Neuronal stem cell (in vitro differentiated cells): ENCODE data around the gene SNCB.
"Not testable (repeated sequence)": the region's sequence is repeated elsewhere in the genome, so short reads cannot be mapped to it uniquely, and the experiment has no call there.

Experiments
- DNase-seq: peaks from one replicate; pipeline ENCODE4 v3.0.0-alpha.2; 2013; ENCODE audit warnings: low spot score
- H2AFZ ChIP-seq: one replicate; pipeline ENCODE4 v1.6.1; 2013; ENCODE audit warnings: mild to moderate bottlenecking, low read length, inconsistent platforms
- H2AK5ac ChIP-seq: 2 replicates; pipeline ENCODE4 v1.6.1; 2013; ENCODE audit warnings: low read depth, mild to moderate bottlenecking, inconsistent platforms, low read length, moderate library complexity, mixed read lengths
- H2BK120ac ChIP-seq: 2 replicates; pipeline ENCODE4 v1.6.1; 2013; ENCODE audit warnings: low read depth, mild to moderate bottlenecking, inconsistent platforms, low read length, moderate library complexity, mixed read lengths
- H2BK12ac ChIP-seq: one replicate; pipeline ENCODE4 v1.6.1; 2013; ENCODE audit warnings: low read length, inconsistent platforms
- H2BK15ac ChIP-seq: 2 replicates; pipeline ENCODE4 v1.6.1; 2013; ENCODE audit warnings: mild to moderate bottlenecking, low read length, inconsistent platforms, mixed read lengths
- H2BK5ac ChIP-seq: one replicate; pipeline ENCODE4 v1.6.1; 2013; ENCODE audit warnings: inconsistent platforms, mild to moderate bottlenecking, low read length, moderate library complexity
- H3K14ac ChIP-seq: one replicate; pipeline ENCODE4 v1.6.1; 2013; ENCODE audit warnings: low read length, inconsistent platforms
- H3K18ac ChIP-seq: 2 replicates; pipeline ENCODE4 v1.6.1; 2013; ENCODE audit warnings: low read length, inconsistent platforms
- H3K23ac ChIP-seq: 2 replicates; pipeline ENCODE4 v1.6.1; 2013; ENCODE audit warnings: low read depth, mild to moderate bottlenecking, mixed read lengths, low read length, inconsistent platforms; ENCODE audit not compliant: poor library complexity
- H3K27ac ChIP-seq: replicated peaks from 3 replicates; pipeline ENCODE4 v1.5.1; 2013; ENCODE audit warnings: low read length, inconsistent platforms
- H3K27me3 ChIP-seq, 3 experiments: 2 replicates each; pipeline ENCODE4 v1.6.1; 2013; ENCODE audit warnings: low read length in 3 of 3, mild to moderate bottlenecking in 2 of 3, inconsistent platforms in 1 of 3, low read depth in 1 of 3, mixed read lengths in 1 of 3, moderate library complexity in 1 of 3; ENCODE audit not compliant: control insufficient read depth in 3 of 3, insufficient read depth in 3 of 3
- H3K36me3 ChIP-seq, 2 donors: replicated peaks in 1 of 2; 2 replicates each; pipeline ENCODE4 v1.6.1; 2013; ENCODE audit warnings: low read length in 2 of 2; ENCODE audit not compliant: control insufficient read depth in 2 of 2, insufficient read depth in 2 of 2
- H3K4ac ChIP-seq: 2 replicates; pipeline ENCODE4 v1.6.1; 2013; ENCODE audit warnings: inconsistent platforms, mild to moderate bottlenecking, low read length, moderate library complexity
- H3K4me1 ChIP-seq, 2 donors: 1 replicate in 1 of 2; 2 replicates in 1 of 2; pipeline ENCODE4 v1.6.1; 2013; ENCODE audit warnings: low read length in 2 of 2, low read depth in 1 of 2; ENCODE audit not compliant: control insufficient read depth in 2 of 2, insufficient read depth in 1 of 2
- H3K4me2 ChIP-seq: one replicate; pipeline ENCODE4 v1.6.1; 2013; ENCODE audit warnings: mild to moderate bottlenecking, low read length, inconsistent platforms; ENCODE audit not compliant: insufficient read depth, poor library complexity, severe bottlenecking
- H3K4me3 ChIP-seq, 2 donors: 2 replicates each; pipeline ENCODE4 v1.5.1; 2013; ENCODE audit warnings: low read length in 2 of 2, mild to moderate bottlenecking in 2 of 2, inconsistent platforms in 1 of 2, moderate library complexity in 1 of 2
- H3K79me1 ChIP-seq: one replicate; pipeline ENCODE4 v1.6.1; 2013; ENCODE audit warnings: low read depth, mild to moderate bottlenecking, inconsistent platforms, low read length, moderate library complexity
- H3K9ac ChIP-seq: one replicate; pipeline ENCODE4 v1.6.1; 2013; ENCODE audit warnings: mild to moderate bottlenecking, low read depth, low read length, inconsistent platforms; ENCODE audit not compliant: poor library complexity
- H3K9me3 ChIP-seq, 2 donors: replicated peaks in 1 of 2; 2 replicates each; pipeline versions ENCODE3 to v1.6.1; 2013; ENCODE audit warnings: low read length in 2 of 2, mild to moderate bottlenecking in 2 of 2, inconsistent platforms in 1 of 2, low read depth in 1 of 2, mixed read lengths in 1 of 2, moderate library complexity in 1 of 2; ENCODE audit not compliant: control insufficient read depth in 2 of 2, insufficient read depth in 1 of 2
- H4K8ac ChIP-seq: one replicate; pipeline ENCODE4 v1.6.1; 2013; ENCODE audit warnings: low read depth, mild to moderate bottlenecking, inconsistent platforms, low read length, moderate library complexity
- H4K91ac ChIP-seq: one replicate; pipeline ENCODE4 v1.6.1; 2013; ENCODE audit warnings: low read length, low read depth, mild to moderate bottlenecking, inconsistent platforms; ENCODE audit not compliant: poor library complexity
- WGBS, 2 donors: extraction: QIAGEN DNeasy Blood & Tissue Kit; methylation state at CpG; one replicate each; pipeline ENCODE4 v1.1.7; 2013; ENCODE audit warnings: missing lambda C conversion rate in 2 of 2, mixed read lengths in 1 of 2; ENCODE audit not compliant: insufficient read length in 2 of 2, insufficient replicate concordance in 1 of 2; ENCODE audit errors: extremely low coverage in 2 of 2; 5-methylcytosine and 5-hydroxymethylcytosine counted together

Gene SNCB

GRCh38 chr5:176603091-176603490 is 27.2 kb downstream of the SNCB start:
- H2BK120ac ChIP-seq, result no peak overlapping the region
- no peak overlapping the region for H2BK12ac ChIP-seq
- no CpG with 5 or more reads among the region's 2 CpGs for WGBS, 2 donors
- no peaks in the 10 kb centered on the region for H3K27me3 ChIP-seq
- no peak overlapping the region for H3K4ac ChIP-seq
- no peak overlapping the region for H3K18ac ChIP-seq
- H2AFZ ChIP-seq, result no peak overlapping the region
- H3K79me1 ChIP-seq, result peaks cover 4% of the 10 kb centered on the region
- peaks cover 0 to 35% of the 10 kb centered on the region in 2 donors for H3K36me3 ChIP-seq
- H3K27ac ChIP-seq, result no peak overlapping the region
- no peak overlapping the region for H2BK5ac ChIP-seq
- no peak for DNase-seq
- no peak overlapping the region for H2BK15ac ChIP-seq
- H4K91ac ChIP-seq, result no peak overlapping the region
- H4K8ac ChIP-seq, result no peak overlapping the region
- H3K4me2 ChIP-seq, result no peak overlapping the region
- H3K23ac ChIP-seq, result no peak overlapping the region
- no peaks in the 10 kb centered on the region for H3K9me3 ChIP-seq
- no peak overlapping the region for H2AK5ac ChIP-seq
- H3K9ac ChIP-seq, result no peak overlapping the region
- H3K14ac ChIP-seq, result no peak overlapping the region
- H3K4me3 ChIP-seq, result no peak overlapping the region
- peaks cover 0 to 3% of the 10 kb centered on the region in 2 donors for H3K4me1 ChIP-seq

DNA sequence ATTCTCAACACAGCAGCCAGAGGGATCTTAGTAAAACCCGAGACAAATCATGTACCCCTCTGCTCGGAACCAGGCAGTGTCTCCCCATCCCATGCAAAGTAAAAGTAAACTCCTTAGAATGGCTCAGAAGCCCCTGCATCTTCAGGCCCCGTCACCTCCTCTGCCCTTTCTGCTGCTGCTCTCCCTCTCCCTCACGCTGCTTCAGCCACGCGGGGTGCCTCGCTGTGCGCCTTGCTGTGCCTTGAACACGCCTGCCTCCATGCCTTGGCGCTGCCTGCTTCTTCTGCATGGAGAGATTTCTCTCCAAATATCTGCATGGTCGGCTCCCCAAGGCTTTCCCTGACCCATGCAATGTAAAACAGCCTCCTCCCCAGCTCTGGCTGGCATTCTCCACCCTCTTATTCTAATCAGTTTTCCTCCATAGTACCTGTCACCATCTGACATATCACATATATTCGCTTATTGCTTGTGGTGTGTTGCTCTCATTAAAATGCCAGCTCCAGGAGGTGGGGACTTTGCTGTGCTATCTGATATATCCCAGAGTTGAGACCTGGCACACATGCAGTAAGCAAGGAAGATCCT is 28.3 kb downstream of the SNCB start:
- H3K9ac ChIP-seq, result no peak overlapping the region
- H3K4me3 ChIP-seq, result no peak overlapping the region
- no peak overlapping the region for H3K14ac ChIP-seq
- peaks cover 0 to 3% of the 10 kb centered on the region in 2 donors for H3K4me1 ChIP-seq
- H2AFZ ChIP-seq, result no peak overlapping the region
- no peaks in the 10 kb centered on the region for H3K27me3 ChIP-seq
- DNase-seq, result no peak
- H3K79me1 ChIP-seq, result peaks cover 4% of the 10 kb centered on the region
- no CpG with 5 or more reads among the region's 12 CpGs for WGBS, 2 donors
- no peak overlapping the region for H3K4ac ChIP-seq
- no peak overlapping the region for H4K8ac ChIP-seq
- H3K18ac ChIP-seq, result no peak overlapping the region
- no peak overlapping the region for H4K91ac ChIP-seq
- no peak overlapping the region for H2BK12ac ChIP-seq
- H3K23ac ChIP-seq, result no peak overlapping the region
- H2BK15ac ChIP-seq, result no peak overlapping the region
- no peak overlapping the region for H3K4me2 ChIP-seq
- no peaks in the 10 kb centered on the region for H3K9me3 ChIP-seq
- no peak overlapping the region for H2AK5ac ChIP-seq
- peaks cover 2 to 39% of the 10 kb centered on the region in 2 donors for H3K36me3 ChIP-seq
- H2BK5ac ChIP-seq, result no peak overlapping the region
- no peak overlapping the region for H2BK120ac ChIP-seq
- H3K27ac ChIP-seq, result no peak overlapping the region

DNA sequence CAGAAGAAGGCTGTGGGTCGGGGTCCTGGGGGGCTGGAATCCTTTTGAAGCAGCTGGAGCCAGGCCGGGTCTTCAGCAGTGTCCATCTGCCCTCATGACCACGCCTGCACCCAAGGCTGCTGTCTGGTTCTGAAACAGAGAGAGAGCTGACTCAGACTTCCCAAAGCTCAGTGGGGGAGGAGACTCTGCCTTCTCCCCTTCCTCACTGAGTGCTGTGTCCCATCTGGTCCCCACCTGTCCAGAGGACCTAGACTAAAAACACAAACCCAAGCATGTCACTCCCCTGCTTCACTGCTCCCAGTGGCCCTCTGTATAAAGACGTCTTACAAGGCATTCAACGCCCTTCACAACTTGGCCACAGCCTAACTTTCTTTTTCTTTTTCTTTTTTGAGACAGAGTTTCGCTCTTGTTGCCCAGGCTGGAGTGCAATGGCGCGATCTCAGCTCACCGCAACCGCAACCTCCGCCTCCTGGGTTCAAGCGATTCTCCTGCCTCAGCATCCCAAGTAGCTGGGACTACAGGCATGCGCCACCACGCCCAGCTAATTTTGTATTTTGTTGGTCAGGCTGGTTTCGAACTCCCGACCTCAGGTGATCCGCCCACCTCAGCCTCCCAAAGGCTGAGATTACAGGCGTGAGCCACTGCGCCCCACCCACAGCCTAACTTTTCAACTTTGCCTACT is 30.4 kb downstream of the SNCB start:
- H3K14ac ChIP-seq, DNase-seq, H3K23ac ChIP-seq, H3K18ac ChIP-seq, H3K4me3 ChIP-seq, H2BK120ac ChIP-seq, H2BK12ac ChIP-seq, H3K4ac ChIP-seq, H3K4me1 ChIP-seq, H3K27ac ChIP-seq, H3K9me3 ChIP-seq, H3K9ac ChIP-seq, H2AFZ ChIP-seq, H2BK15ac ChIP-seq, H3K27me3 ChIP-seq, H2AK5ac ChIP-seq, H4K8ac ChIP-seq, H2BK5ac ChIP-seq, H4K91ac ChIP-seq, H3K4me2 ChIP-seq, H3K79me1 ChIP-seq: not testable (repeated sequence)
- H3K36me3 ChIP-seq, result peaks cover 2 to 39% of the 10 kb centered on the region in 2 donors
- WGBS, 2 donors, result no CpG with 5 or more reads among the region's 19 CpGs

DNA sequence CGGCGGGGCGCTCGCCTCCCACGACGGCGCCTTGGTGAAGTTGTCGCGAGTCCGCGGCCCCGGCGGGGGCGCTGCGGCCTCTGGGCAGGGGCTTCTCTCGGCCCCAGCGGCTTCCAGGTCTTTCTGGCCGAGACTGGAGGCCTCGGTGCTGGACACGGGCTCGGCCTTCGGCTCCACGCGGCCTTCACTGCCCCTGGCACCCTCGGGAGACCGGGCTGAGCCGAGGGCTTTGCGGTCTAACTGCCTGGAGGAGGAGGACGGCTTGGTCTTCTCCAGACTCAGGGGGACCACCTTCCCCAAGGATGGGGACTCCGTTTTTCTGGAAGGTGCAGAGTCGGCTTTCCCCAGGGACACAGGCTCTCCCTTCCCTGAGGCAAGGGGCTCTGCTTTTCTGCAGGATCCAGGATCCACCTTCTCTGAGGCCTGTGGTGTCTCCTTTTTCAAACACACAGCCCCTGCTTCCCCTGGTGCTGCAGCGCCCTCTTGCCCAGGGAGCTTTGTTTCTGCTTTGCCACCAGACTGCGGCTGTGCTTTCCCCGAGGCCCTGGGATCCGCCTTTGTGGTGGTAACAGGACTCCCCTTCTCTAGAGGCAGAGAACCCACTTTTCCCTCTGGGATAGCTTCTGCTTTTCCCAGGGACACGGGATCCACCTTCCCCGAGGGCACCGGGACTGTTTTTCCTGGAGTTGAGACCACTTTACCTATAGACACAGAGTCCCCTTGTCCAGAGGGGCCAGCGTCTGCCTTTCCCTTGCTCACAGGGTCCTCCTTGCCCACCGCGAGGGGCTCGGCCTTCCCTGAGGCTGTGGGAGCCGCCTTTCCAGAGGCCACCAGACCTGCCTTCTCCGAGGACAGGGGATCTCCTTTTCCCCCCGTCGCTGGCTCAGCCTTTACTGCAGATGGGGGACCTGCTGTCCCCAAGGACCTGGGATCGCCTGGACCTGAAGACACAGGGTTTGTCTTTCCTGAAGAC is 32.6 kb downstream of the SNCB start:
- Histone ChIP-seq H3K27ac (no peak overlapping the region), H2BK5ac (no peak overlapping the region), H3K27me3 (no peaks in the 10 kb centered on the region), H3K79me1 (peaks cover 1% of the 10 kb centered on the region), H3K23ac (no peak overlapping the region), H2BK15ac (no peak overlapping the region), H2BK12ac (no peak overlapping the region), H3K14ac (no peak overlapping the region), H2AK5ac (no peak overlapping the region), H3K36me3 (peaks cover 2 to 47% of the 10 kb centered on the region in 2 donors), H3K4me1 (no peaks in the 10 kb centered on the region), H3K9ac (no peak overlapping the region), H2BK120ac (no peak overlapping the region), H2AFZ (no peak overlapping the region), H3K4me2 (no peak overlapping the region), H3K18ac (no peak overlapping the region), H4K91ac (no peak overlapping the region), H3K4ac (no peak overlapping the region), H3K9me3 (no peaks in the 10 kb centered on the region), H4K8ac (no peak overlapping the region), H3K4me3 (no peak overlapping the region)
- no CpG with 5 or more reads among the region's 47 CpGs for WGBS, 2 donors
- no peak for DNase-seq
